Coronary artery (tissue), 2 donors: ENCODE data around the gene KDM5B.

Source experiments
- DNase-seq: peaks from one replicate; pipeline ENCODE4 v3.0.0-alpha.2; 2017; ENCODE audit warnings: low spot score
- H3K27ac ChIP-seq, 2 donors: fragments of 200-600 bp; sonication (generic); one replicate each; pipeline ENCODE4 v1.5.1; 2016 to 2019
- H3K4me3 ChIP-seq: fragments of 200-600 bp; sonication (generic); 2 replicates; pipeline ENCODE4 v1.5.1; 2016; ENCODE audit warnings: mild to moderate bottlenecking, moderate library complexity
- TF ChIP-seq, protein P1 (sequence below): fragments of 200-600 bp; sonication (generic); IDR thresholded peaks from one replicate; pipeline ENCODE4 v1.5.1; 2019; ENCODE audit warnings: antibody characterized with exemption

KDM5B gene

DNA sequence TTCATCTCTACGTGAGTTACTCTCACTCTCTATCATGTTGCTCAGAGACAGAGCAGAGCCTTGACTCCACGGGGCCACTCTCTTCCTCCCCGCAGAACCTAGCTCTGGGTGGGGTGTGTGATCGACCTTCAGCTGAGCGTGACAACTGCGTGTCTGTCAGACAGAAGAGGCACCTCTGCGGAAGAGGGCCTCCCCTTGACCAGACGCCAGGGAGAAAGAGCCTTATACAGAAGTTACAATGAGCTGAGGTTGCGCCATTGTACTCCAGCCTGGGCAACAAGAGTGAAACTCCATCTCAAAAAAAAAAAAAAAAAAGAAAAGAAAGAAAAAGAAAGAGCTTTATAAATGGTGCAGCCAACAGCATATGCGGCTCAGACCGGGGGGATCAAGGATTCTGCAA lies 120.9 kb downstream of the KDM5B start:
- DNase-seq = no peak
- TF ChIP-seq, protein P1, sequence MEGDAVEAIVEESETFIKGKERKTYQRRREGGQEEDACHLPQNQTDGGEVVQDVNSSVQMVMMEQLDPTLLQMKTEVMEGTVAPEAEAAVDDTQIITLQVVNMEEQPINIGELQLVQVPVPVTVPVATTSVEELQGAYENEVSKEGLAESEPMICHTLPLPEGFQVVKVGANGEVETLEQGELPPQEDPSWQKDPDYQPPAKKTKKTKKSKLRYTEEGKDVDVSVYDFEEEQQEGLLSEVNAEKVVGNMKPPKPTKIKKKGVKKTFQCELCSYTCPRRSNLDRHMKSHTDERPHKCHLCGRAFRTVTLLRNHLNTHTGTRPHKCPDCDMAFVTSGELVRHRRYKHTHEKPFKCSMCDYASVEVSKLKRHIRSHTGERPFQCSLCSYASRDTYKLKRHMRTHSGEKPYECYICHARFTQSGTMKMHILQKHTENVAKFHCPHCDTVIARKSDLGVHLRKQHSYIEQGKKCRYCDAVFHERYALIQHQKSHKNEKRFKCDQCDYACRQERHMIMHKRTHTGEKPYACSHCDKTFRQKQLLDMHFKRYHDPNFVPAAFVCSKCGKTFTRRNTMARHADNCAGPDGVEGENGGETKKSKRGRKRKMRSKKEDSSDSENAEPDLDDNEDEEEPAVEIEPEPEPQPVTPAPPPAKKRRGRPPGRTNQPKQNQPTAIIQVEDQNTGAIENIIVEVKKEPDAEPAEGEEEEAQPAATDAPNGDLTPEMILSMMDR = no peak
- Histone ChIP-seq H3K27ac (no peak overlapping the region), H3K4me3 (no peak overlapping the region)

DNA sequence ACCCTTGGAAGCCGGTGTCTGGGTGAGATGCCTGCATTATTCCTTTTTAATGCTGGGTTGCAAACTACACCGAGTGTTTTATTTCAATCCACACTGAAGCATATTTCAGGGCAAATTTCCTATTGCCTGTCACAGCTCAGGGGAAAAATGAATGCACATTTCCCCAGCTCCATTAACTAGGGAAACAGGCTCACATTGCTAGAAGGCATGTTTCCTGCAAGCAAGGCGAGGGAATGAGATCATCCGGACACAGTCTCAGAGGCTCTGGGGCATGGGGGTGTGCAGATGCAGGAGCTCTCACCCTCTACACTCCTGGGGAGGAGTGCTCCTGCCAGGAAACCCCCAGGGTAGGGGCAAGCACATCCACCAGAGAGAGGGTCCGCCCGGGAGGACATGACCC lies 122.6 kb downstream of the KDM5B start:
- no peak for DNase-seq
- TF ChIP-seq, protein P1 = no peak
- Histone ChIP-seq H3K27ac (no peak overlapping the region), H3K4me3 (no peak overlapping the region)

DNA sequence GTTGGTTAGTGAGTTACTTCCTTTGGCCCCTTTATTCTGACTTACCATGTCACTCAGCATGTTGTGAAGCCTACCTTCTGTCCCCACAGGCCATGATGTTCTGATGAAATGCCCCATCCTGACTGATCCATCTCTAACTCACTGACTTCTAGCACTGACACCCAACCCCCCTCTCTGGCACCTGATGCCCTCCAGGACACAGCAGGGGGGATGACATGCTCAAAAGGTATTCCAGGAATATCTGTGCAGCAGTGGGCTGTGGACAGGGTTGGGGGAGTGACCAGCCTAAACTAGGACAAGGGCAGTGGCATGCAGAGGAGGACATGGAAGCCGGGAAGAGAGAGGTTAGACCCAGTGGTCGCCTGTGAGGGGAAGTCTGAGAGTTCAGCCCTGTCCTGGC lies 123.5 kb downstream of the KDM5B start:
- H3K4me3 ChIP-seq = no peak overlapping the region
- no peak overlapping the region for H3K27ac ChIP-seq
- TF ChIP-seq, protein P1 = no peak
- no peak for DNase-seq

DNA sequence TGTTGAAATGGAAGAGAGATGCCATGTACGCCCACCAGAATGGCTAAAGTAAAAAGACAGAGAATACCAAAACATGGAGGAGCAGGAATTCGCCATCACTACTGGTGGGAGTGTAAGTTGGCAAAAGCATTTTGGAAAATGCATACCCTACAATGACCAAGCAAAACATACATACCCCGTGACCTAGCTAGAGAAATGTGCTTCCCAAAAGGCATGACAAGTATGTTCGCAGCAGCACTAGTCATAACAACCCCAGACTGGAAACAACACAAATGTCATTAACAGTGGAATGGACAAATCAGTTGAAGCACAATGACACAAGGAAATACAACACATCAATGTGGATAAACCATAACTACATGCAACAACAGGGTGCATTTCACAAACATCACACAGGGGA lies 125.2 kb downstream of the KDM5B start:
- TF ChIP-seq, protein P1 = no peak
- DNase-seq = no peak
- Histone ChIP-seq H3K4me3 (no peak overlapping the region), H3K27ac (no peak overlapping the region)

DNA sequence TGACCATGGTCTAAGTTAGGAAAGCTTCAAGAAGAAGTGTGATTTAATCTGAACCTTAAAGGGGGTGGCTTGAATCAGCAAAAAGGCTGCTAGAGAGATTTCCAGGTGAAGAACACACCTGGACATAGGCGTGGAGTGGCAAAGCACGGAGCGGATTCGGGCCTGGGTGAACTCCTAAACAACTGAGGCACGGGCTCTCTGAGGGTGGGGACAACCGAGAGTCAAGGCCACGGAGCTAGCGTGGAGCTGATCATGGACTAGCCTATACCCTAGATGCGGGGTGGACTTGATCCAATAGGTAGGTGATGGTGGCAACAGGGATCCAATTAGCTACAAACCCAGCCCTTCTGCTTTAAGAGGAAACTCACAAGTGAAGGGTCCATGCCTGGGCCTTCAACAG lies 125.7 kb downstream of the KDM5B start:
- no peak overlapping the region for H3K4me3 ChIP-seq
- no peak for DNase-seq
- TF ChIP-seq, protein P1 = no peak
- H3K27ac ChIP-seq = no peak overlapping the region

DNA sequence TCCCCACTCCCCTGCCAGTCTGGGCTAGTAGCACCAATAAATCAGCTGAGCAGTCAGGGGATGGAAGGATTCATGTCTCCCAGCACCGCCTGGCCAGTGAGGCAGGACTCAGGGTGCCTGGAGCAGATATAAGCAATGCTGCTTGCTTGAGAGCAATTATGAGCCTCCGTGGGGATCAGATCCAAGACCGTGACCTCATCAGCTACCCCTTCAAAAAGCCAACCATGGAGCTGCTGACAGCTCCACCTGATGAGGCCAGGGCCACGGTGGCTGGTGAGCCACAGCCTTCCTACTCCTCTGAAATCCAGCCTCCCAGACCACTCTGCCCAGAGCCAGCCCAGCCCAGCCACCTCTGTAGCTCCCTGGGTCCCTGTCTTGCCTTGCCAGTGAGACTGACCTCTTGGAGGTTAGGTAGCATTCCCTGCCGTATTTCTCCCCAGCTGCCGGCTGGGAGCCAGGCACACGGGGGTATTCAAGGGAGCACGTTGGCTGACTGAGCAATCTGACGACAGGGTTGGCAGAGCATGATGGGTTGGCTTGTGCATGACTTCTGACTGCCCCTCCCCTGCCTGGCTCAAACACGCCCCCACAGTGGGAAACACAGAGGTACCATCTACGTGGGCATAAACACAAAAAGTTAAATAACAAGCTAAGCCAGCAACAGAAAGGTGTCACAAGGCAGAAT lies 126.3 kb downstream of the KDM5B start:
- no peak for DNase-seq
- no peak overlapping the region for H3K4me3 ChIP-seq
- H3K27ac ChIP-seq = no peak overlapping the region
- TF ChIP-seq, protein P1 = no peak

DNA sequence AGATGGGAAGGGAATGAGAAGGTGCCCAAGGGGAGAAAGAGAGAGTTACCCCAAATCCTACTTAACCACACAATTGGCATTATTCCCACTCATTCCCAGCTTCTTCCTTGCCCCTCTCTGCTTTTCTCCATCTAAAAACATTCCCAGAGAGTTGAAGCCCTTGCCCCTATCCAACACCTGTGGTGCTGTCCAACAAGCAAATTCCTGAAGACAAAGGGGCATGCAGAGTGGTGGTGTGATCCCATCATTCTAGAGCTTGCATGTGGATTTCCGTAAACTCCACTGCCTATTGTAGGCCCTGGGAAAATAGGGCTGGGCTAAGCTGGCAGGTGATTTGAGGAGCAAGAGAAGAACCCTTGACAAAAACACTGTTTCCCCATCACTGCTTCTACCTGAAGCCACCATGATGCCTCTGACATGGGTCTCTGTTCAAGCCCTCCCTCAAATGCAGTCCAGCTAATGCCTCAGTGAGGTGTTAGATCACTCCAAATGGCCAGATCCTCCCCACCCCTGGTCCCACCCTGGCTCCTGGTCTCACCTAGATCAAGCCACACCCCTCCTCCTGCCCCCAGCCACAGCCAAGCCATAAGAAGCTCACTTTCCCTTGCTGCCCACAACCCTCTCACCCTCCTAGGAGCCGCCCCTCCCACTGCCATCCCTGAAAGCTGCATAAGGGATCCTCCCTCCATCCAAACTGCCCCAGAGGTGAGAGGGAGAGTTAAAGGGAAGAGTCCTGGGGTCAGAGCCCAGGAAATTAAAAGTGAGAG lies 127.5 kb downstream of the KDM5B start:
- Histone ChIP-seq H3K27ac (no peak overlapping the region), H3K4me3 (no peak overlapping the region)
- TF ChIP-seq, protein P1 = no peak
- no peak for DNase-seq
